ENCODE results near the gene PTOV1.

DNA sequence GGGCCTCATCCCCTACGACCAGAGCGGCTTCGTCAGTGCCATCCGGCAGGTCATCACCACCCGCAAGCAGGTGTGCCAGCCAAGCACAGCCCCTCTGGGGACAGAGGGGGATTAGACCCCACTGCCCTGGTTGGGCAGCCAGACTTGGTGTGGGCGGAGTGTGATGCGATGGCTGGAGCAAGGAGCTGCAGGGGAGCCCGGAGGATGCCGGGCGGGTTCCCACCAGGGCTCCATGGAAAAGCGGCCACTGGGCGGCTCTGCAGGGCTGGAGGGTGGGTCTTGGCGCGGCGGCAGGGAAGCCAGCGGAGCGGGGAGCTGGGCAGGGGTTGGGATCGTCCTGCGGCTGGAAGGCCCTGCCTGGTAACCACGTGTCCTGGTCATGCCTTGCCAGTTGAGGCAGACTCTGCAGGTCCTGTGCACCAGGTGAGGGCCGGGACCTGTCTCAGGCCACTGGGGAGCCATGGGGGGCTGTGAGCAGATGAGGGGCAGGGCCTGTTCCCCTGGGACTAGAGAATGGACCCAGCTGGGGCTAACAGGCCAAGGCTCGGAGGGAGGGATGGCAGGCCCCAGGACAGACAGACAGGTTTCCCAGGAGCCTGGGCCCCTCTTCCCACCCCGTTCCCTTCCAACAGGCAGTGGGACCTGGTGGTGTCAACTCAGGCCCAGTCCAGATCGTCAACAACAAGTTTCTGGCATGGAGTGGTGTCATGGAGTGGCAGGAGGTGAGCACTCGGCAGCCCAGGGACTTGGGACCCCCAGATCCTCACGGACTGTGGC, 6.3 kb downstream of the PTOV1 start:
- TF ChIP-seq, protein P1, sequence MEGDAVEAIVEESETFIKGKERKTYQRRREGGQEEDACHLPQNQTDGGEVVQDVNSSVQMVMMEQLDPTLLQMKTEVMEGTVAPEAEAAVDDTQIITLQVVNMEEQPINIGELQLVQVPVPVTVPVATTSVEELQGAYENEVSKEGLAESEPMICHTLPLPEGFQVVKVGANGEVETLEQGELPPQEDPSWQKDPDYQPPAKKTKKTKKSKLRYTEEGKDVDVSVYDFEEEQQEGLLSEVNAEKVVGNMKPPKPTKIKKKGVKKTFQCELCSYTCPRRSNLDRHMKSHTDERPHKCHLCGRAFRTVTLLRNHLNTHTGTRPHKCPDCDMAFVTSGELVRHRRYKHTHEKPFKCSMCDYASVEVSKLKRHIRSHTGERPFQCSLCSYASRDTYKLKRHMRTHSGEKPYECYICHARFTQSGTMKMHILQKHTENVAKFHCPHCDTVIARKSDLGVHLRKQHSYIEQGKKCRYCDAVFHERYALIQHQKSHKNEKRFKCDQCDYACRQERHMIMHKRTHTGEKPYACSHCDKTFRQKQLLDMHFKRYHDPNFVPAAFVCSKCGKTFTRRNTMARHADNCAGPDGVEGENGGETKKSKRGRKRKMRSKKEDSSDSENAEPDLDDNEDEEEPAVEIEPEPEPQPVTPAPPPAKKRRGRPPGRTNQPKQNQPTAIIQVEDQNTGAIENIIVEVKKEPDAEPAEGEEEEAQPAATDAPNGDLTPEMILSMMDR (IDR thresholded peaks at IDR 0.05): no peak
- no peak for TF ChIP-seq POLR2A (IDR thresholded peaks at IDR 0.05)

Data from gastroesophageal sphincter (tissue), 3 donors.